Activated T-helper 1 cell treated with Interleukin-2 at 50 U/mL for 16 hours (primary cell): ENCODE results near the gene MOCS1.
A peak's percentile ranks its signal among the peaks of the same experiment; 100 is the strongest.

Experiments
- DNase-seq: peaks from one replicate; pipeline ENCODE4 v3.0.0-alpha.2; 2020; ENCODE audit warnings: low read depth

Gene MOCS1

DNA sequence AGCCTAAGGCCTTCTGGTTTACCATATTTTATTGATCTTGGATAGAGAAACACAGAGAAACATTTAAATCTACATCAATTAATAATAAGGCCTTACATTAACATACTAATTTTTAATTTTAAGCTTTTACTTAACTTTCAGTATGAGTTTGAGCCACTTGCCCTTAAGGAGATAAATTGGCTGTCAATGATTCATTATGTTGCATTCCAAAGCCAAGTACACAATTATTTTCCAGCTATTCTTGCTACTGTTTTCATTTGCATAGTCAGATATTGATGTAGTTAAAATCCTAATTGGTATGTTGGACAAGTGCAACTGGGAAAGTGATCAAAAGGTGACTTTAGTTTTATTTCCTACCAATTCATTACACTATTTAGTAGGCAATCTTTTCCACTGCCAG, 58.2 kb downstream of the MOCS1 start:
- DNase-seq, result no peak

DNA sequence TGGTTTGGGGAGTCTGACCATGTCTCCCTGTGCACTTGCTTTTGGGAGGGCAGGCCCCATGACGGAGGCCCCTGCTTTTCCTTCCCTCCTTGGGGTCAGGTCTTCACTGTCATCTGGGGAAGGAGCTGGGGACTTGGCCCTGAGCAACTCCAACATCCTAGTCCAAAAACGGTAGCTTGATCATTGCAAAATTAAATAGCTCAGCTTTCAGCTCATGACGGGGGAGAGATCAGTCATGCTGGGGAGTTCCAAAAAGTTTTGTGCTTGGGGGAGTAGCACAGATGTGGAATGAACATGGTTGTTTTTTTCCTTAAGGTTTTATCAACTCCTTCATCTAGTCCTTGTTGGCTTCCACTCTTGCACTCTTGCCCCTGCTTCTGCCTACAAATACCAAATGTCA, 60.8 kb downstream of the MOCS1 start:
- no peak for DNase-seq

DNA sequence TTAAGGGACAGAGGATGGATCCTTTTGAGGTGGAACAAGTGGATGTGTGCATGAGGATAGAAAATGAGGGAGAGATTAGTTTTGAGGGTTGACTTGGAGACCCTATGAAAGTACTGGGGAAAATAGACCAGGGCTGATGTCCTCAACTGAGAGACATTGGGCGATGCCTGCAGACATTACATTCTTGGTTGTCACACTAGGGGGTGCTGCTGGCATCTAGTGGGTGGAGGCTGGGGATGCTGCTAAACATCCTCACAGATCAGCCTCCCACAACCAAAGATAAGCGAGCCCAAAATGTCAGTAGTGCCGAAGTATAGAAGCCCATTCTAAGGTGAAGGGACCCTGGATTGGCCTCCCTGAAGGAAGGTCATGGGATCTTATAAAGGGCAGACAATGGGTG, 63.3 kb downstream of the MOCS1 start:
- no peak for DNase-seq

DNA sequence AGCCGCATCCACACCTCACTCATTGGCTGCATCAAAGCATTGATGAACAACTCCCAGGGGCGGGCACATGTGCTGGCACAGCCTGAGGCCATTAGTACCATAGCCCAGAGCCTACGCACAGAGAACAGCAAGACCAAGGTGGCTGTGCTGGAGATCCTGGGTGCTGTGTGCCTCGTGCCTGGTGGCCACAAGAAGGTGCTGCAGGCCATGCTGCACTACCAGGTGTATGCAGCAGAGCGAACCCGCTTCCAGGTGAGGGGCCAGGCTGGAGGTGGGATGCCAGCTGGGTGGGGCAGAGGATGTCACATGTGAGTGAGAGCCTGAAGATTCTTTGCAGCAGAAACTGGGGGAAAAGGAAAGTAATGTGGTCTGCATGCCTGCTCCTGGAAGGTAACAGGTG, 66.7 kb downstream of the MOCS1 start:
- DNase-seq, result no peak

DNA sequence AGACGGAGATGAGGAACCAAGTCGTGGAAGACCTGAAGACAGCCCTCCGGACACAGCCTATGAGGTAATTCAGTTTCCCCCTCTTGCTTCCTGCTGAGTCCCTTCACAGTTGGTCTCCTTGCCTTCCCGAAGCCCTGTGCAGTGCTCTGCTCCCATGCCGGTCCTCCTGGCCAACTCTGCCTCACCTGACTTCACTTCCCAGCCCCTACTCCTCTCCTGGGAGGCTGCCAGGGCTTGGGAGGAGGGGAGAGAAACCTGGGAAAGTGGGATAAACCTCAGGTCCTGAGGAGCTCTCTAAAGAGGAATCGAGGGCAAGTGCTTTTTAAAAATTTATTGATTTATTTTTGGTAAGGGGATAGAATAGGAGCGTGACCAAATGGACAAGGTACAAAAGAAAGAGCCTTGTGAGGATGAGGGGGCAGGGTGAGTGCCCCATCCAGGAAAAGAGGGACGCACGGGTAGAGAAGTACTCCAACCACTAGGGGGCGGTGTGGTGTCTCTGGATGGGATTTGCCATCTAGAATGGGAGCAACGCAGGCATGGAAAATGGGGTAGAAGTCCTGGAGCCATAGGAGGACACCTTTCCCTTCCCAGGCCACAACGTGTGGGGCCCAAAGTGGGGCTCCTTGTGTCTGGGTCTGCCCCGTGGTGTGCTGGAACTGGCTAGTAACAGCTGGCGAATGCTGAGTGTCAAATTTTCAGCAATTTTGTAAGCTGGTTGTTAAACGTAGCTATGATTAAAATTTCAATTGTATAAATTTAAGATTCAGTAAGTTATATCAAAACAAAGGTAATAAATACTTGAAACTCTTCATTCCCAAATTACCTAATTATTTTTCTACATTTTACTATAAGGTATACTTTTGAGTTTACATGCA, 69.0 kb downstream of the MOCS1 start:
- peak; percentile 3 for DNase-seq

DNA sequence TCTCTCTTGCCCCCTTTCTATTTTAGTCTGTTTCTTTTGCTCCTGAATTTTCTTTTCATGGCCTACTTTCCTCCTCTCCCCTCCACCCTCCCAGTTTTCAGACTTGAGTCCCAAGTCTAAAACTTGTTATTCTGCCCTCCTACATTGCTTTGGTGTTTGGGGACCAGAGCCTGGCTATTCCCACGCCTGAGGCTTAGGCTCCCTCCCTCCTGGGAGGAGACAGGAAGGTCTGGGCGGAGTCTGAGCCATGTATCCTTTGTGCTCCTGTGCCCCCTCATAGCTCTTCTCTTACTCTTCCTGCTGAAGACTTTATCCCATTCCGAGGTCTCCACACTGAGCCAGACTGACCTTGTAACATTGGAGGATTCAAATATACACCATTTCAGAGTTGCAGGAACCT, 72.6 kb downstream of the MOCS1 start:
- DNase-seq, result no peak

DNA sequence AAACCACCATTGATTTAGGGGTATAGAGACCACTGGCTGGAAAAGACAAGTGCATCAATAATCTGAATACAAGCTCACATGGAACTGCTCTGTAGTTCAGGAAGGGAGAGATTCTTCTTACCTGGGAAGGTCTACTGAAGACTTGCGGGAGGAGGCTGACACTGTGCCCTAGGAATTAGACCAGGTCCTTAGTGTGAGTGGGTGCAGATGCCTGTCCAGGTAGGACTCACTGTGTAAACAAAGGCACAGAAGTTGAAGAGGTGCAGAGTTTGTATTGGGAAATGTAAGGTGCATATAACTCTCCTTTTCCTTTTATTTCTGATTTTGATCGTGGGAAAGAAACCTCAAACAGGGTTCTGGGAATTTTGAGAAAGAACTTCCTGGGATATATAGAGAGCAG, 75.2 kb downstream of the MOCS1 start:
- DNase-seq, result no peak

DNA sequence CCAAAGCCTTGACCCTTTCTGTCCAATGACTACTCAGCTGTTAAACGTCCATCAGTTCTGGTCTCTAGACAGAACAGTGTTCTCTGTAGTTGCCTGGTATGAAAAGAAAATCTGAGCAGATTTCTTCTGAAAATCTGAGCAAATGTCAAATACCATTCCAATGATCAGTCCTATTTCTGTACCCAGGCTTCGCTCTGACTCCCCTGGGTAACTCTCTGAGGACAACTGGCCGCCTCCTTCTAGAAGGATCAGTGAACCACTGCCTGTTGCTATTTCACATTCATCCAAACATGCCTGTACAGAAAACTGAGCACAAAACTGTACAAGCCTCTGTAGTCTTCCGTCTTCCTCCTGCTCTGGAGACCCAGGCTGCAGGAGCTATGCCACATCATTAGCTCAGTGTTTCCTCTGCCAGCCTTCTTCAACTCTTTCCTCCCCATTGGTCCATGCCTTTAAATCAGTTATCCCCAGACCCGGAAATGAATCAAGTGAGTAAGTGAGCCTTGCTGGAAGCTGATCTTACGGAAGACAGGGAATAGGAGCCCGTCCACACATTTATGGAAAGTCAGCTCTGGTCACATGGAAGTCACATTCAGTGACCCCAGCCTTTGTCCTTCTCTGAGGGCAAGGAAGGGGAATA, 78.8 kb downstream of the MOCS1 start:
- no peak for DNase-seq
